Cortex of kidney (tissue), 1 donor: ENCODE data around the gene BAZ1B.
"Not testable (repeated sequence)": the region's sequence is repeated elsewhere in the genome, so short reads cannot be mapped to it uniquely, and the experiment has no call there.

Source experiments
- DNase-seq: peaks from one replicate; lab custom pipeline; 2025; lab: John Stamatoyannopoulos, UW

BAZ1B gene

GRCh38 chr7:73429215-73429614 lies 92.9 kb downstream of the BAZ1B start:
- no peak for DNase-seq

DNA sequence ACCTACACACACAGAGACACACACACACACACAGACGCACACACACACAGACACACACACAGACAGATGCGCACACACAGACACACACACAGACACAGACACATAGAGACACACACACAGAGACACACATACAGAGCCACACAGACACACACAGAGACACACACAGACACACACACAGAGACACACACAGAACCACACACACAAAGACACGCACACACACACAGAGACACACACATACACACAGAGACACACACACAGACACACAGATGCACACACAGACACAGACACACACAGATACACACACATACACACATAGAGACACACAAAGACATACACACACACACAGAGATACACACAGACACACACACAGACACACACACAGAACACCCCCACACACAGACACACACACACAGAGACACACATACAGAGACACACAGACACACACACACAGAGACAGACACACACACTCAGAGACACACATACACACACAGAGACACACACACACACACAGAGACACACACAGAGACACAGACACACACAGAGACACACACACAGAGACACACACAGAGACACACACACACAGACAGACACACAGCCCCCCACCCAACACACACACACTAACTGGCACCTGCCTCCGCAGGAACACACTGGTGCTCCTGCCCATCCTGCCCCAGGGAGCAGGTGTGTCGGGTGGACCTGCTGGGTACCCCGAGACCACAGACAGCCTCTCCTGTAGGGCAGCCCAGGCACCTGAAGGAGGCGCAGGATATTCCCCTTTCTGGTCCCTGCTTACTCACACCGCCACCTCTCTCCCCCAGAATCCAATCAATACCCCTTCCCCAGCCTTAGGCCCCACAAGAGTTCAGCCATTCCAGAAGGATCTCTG lies 93.9 kb downstream of the BAZ1B start:
- DNase-seq: no peak

DNA sequence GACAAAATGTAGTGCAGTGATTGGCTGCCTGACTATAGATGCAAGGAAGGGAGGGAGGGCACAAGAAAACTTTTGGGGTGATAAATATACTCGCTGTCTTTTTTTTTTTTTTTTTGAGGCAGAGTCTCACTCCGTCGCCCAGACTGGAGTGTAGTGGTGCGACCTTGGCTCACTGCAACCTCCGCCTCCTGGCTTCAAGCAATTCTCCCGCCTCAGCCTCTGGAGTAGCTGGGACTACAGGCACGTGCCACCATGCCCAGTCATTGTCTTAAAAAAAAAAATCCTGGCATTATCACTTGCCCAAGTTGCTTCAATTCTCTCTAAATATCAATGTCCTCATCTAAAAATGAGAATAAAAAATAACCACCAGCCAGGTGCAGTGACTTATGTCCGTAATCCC lies 96.1 kb downstream of the BAZ1B start:
- no peak for DNase-seq

- DNase-seq: no peak
Observed at GRCh38 chr7:73425356-73425983, 96.6 kb downstream of the BAZ1B start.

DNA sequence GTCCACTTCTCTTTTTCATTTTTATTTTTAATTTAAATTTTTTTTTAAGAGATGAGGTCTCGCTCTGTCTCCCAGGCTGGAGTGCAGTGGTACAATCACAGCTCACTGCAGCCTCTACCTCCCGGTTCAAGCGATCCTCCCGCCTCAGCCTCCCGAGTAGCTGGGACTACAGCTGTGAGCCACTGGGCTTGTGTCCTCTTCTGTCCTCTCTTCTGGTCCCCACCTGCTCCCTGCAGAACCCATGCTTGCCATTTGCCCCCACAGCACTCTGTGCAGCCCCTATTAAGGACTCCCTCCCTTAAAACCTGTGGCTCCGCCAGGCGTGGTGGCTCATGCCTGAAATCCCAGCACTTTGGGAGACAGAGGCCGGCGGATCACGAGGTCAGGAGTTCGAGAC lies 97.6 kb downstream of the BAZ1B start:
- no peak for DNase-seq

DNA sequence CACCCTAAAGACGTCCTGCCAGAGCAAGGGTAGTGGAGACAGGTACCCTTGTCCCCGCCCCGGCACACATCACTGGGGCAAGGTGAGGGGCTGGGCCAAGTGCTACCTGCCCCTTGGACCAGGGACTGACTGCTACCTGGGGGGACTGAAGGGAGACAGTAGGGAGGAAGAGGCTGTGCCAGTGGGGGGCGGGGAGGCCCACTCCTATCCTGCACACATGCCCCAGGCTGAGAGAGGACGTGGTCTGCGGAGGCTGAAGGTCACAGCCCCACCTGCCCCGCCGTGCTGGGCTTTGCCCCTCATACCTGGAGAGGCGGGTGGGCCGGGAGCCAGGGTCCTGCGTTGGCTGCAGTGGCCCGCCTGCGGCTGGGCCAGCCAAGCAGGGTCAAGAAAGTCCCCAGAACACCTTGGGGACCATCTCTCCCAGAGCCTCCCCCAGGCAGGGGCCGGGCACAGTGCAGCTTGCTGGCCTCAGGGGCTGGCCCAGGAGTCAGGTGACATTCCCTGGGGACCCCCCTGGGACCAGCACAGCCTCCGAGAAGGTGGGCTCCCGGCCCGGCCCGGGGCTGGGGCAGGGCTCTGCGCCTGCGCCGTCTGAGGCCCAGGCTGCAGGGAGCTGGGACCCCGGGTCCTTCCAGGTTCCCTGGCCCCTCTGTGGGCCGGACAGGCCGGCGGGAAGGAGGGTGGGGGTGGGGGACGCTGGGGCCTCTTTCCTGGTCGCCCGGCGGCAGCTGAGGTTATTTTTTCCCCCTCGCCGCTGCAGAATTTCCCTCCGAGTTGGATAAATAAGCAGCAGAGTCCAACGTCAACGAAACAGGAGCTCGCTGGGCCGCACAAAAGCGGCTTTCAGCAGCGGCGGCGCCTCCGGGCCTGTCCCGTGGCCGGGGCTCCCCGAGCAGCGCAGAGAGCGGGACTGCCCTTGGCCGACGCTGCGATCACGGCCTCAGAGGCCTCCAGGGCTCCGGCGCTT lies 98.3 kb downstream of the BAZ1B start:
- no peak for DNase-seq

GRCh38 chr7:73420610-73421009 lies 101.5 kb downstream of the BAZ1B start:
- DNase-seq: not testable (repeated sequence)

- DNase-seq: not testable (repeated sequence)
Observed at GRCh38 chr7:73420016-73420415, 102.1 kb downstream of the BAZ1B start.

- no peak for DNase-seq
Observed at GRCh38 chr7:73418113-73418703, 103.9 kb downstream of the BAZ1B start.

GRCh38 chr7:73410541-73411131 lies 111.5 kb downstream of the BAZ1B start:
- not testable (repeated sequence) for DNase-seq

DNA sequence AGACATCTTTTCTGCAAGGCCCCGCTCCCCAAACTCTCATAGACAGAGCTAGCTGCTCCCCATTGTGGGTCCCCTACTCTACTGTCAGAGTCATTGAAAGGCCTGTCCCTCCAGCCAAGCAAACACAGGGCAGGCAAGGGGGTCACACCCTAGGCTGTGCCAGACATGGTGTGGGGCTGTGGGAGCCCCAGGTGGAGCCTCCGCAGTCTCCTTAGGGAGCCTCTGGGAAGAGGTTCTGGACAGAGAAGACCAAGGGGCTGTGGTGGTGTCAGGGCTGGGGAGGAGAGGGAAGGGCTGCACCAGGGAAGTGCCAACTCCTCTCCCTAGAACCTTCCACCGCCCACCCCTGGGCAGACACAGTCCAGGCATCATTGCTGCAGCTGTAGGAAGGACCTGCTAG lies 117.2 kb downstream of the BAZ1B start:
- DNase-seq: not testable (repeated sequence)

DNA sequence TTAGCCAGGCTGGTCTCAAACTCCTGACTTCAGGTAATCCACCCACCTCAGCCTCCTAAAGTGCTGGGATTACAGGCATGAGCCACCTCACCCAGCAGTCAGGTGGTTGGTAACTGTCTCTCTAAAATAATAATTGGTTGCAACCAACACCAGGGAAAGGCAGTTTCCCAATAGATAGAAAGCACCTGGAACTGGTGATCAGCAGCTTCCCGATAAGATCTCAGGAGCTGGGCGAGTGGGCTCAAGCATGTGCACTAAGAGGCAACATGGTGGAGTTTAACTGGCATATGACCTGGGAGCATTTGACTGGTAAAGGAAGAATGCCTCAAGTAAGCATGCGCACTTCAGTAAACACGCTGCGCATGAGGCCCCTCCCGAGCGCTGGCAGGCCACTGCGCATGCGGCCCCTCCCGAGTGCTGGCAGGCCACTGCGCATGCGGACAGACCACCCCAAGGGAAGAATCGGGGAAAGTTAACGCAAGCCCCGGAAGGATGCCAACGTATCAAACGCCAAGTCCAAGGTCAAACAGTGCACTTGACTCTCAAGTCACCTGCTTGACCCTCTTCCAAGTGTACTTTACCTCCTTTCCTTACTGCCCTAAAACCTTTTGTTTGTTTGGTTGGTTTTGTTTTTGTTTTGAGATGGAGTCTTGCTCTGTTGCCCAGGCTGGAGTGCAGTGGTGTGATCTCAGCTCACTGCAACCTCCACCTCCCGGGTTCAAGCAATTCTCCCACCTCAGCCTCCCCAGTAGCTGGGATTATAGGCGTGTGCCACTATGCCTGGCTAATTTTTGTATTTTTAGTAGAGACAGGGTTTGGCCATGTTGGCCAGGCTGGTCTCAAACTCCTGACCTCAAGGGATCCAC lies 122.7 kb downstream of the BAZ1B start:
- not testable (repeated sequence) for DNase-seq

DNA sequence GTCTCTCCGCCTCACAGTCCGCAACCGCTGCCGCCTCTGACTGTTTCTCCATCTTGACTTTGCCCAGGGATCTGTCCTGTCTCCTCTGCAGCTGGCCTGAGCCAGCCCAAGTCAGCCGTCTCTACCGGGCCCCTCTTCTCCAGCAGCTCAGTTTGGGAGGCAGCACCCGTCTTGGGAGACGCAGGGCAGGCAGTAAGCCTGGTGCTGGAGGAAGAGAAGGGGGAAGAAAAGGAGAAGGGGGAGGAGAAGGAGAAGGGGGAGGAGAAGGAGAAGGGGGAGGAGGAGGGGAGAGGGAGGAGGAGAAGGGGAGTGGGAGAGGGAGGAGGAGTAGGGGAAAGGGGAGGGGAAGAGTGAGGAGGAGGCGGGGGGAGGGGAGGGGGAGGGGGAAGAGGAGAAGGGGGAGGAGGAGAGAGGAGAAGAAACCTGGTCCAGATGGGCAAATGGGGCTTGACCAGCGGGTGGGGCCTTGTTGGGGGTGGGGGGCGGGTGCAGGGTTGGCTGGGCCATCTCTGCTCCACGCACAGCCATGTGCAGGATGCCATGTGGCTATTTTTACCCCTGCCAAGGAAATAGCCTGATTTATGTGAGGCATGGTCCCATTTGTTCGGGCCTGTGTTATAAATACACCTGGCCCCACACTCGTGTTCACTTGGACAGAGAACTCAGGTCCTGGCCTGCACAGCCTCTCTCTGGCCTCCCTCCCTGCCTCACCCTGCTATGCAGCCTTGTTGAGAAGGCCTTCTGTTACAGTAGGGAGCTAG lies 124.4 kb downstream of the BAZ1B start:
- no peak for DNase-seq

GRCh38 chr7:73395538-73396503 lies 126.3 kb downstream of the BAZ1B start:
- no peak for DNase-seq

GRCh38 chr7:73394422-73394821 lies 127.7 kb downstream of the BAZ1B start:
- no peak for DNase-seq

GRCh38 chr7:73391396-73391795 lies 130.7 kb downstream of the BAZ1B start:
- DNase-seq: no peak
